Loucy (cell line): ENCODE results near the gene ADM2.

ENCODE experiments used
- CTCF ChIP-seq: fragments of 200-600 bp; sonication (generic); conservative IDR thresholded peaks from 2 replicates; pipeline ENCODE4 v1.5.1; 2014; ENCODE audit warnings: mild to moderate bottlenecking, antibody characterized with exemption, low read length
- EZH2phosphoT487 ChIP-seq: fragments of 200-600 bp; IDR thresholded peaks from 2 replicates; pipeline ENCODE4 v1.6.1; 2018; ENCODE audit warnings: antibody characterized with exemption, mild to moderate bottlenecking, moderate library complexity, borderline replicate concordance

- TF ChIP-seq CTCF (no peak), EZH2phosphoT487 (no peak)
Observed at GRCh38 chr22:50524676-50525103, 43.3 kb downstream of the ADM2 start.
